ENCODE measurements around the gene LYSET. TPM values are rescaled to one million over a fixed set of nuclear protein-coding genes. Genes with fewer than 3 reads are reported as not detected.
"Not testable (repeated sequence)": the region's sequence is repeated elsewhere in the genome, so short reads cannot be mapped to it uniquely, and the experiment has no call there.

Gene LYSET
- total RNA-seq, 1 experiment from 2014 or later = 15.4 TPM

DNA sequence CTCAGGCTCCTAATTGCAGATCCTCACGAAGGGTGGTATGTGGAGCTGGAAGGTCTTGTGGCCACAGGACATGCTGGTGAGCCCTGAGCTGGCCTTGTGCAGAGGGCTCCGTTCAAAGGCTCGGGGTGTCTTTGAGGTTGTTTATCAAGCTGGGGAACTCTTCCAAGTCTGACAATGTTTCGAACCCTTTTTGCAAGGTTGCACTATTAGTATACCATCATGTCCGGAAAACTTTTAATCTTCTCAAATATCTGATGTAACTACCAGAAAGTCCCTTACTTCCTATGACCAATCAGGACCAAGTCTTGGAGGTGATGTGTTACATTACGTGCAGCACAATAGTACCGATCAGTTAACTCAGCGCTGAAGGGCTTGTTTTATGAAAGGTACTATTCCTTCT is 43.4 kb downstream of the LYSET start:
- H3K9me3 Mint-ChIP-seq (ENCODE audit: unreplicated experiment) = no peaks in the 10 kb centered on the region
- DNase-seq (ENCODE audit: unreplicated experiment) = no peak

DNA sequence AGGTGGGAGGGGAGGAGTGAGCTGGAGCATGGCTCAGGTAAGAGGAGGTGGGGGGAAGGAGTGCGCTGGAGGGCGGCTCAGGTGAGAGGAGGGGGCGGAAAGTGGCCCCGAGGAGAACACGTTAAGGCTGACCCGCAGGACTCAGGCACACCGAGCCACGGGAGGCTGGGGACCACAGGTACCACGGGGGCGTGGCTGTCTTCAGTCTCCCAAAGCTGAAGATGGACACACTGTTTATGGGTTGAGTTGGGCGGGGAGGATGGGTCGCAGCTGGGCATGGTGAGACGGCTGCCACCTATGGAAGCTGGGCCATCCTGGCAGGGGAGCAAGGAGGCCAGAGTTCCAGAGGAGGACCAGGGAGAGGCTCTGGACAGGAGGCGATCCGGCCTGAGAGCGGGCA is 45.4 kb downstream of the LYSET start:
- no peaks in the 10 kb centered on the region for H3K27me3 Mint-ChIP-seq (ENCODE audit: insufficient read depth, unreplicated experiment)
- BruUV-seq (replicated peaks) = no TSS peak
- no peak for DNase-seq (ENCODE audit: unreplicated experiment)
- no peak overlapping the region for H3K27ac Mint-ChIP-seq (ENCODE audit: low read depth, unreplicated experiment)
- CTCF ChIA-PET = no interaction called here
- H3K4me1 Mint-ChIP-seq (ENCODE audit: insufficient read depth, unreplicated experiment) = peaks cover 12% of the 10 kb centered on the region
- intact Hi-C loops (cut with micrococcal nuclease) = no loop called here
- no peak overlapping the region for H3K4me3 Mint-ChIP-seq (ENCODE audit: unreplicated experiment)
- POLR2A ChIA-PET = no interaction called here
- H3K9me3 Mint-ChIP-seq (ENCODE audit: unreplicated experiment) = no peaks in the 10 kb centered on the region
- TF ChIP-seq CTCF (IDR thresholded peaks at IDR 0.05; ENCODE audit: unreplicated experiment) = no peak
- H3K36me3 Mint-ChIP-seq (ENCODE audit: insufficient read depth, unreplicated experiment) = peaks cover 17% of the 10 kb centered on the region

More for the DNA sequence above, 43.4 kb downstream of the LYSET start:
- Mint-ChIP-seq H3K36me3 (ENCODE audit: insufficient read depth, unreplicated experiment) (peaks cover 33% of the 10 kb centered on the region), H3K4me1 (ENCODE audit: insufficient read depth, unreplicated experiment) (no peaks in the 10 kb centered on the region), H3K27me3 (ENCODE audit: insufficient read depth, unreplicated experiment) (no peaks in the 10 kb centered on the region), H3K27ac (ENCODE audit: low read depth, unreplicated experiment) (no peak overlapping the region), H3K4me3 (ENCODE audit: unreplicated experiment) (no peak overlapping the region)
- ChIA-PET CTCF (interaction anchor here (1.1 kb wide), 1 partner anchor 116 kb away, joined by 3 read pairs; no protein-coding TSS in a partner anchor), POLR2A (no interaction called here)
- intact Hi-C loops (cut with micrococcal nuclease) = no loop called here
- TSS peak; percentile 45 for BruUV-seq (replicated peaks)
- no peak for TF ChIP-seq CTCF (IDR thresholded peaks at IDR 0.05; ENCODE audit: unreplicated experiment)

GRCh38 chr14:93231129-93231979 is 46.2 kb downstream of the LYSET start:
- Mint-ChIP-seq H3K27ac (ENCODE audit: low read depth, unreplicated experiment) (no peak overlapping the region), H3K4me1 (ENCODE audit: insufficient read depth, unreplicated experiment) (peaks cover 12% of the 10 kb centered on the region), H3K36me3 (ENCODE audit: insufficient read depth, unreplicated experiment) (peaks cover 17% of the 10 kb centered on the region), H3K4me3 (ENCODE audit: unreplicated experiment) (no peak overlapping the region), H3K27me3 (ENCODE audit: insufficient read depth, unreplicated experiment) (no peaks in the 10 kb centered on the region), H3K9me3 (ENCODE audit: unreplicated experiment) (no peaks in the 10 kb centered on the region)
- TF ChIP-seq CTCF (IDR thresholded peaks at IDR 0.05; ENCODE audit: unreplicated experiment) = no peak
- DNase-seq (ENCODE audit: unreplicated experiment) = no peak
- ChIA-PET POLR2A (no interaction called here), CTCF (interaction anchor here (0.5 to 1.1 kb wide), 2 partner anchors 9 to 311 kb away, joined by 3 to 4 read pairs; no protein-coding TSS in a partner anchor)
- BruUV-seq (replicated peaks) = no TSS peak
- intact Hi-C loops (cut with micrococcal nuclease) = no loop called here

- intact Hi-C loops (cut with micrococcal nuclease) = no loop called here
- no TSS peak for BruUV-seq (replicated peaks)
- no peak overlapping the region for H3K27ac Mint-ChIP-seq (ENCODE audit: low read depth, unreplicated experiment)
Measured at GRCh38 chr14:93232159-93232558, 47.0 kb downstream of the LYSET start.

DNA sequence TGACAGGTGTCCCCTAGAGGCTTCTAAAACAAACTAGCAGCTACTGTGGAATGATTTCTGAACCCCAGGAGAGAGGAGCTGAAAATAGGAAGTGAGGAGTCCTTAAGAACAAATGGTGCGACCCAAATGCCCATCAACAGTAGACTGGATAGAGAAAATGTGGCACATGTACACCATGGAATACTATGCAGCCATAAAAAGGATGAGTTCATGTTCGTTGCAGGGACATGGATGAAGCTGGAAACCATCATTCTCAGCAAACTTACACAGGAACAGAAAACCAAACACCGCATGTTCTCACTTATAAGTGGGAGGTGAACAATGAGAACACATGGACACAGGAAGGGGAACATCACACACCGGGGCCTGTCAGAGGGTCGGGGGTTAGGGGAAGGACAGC is 48.0 kb downstream of the LYSET start:
- DNase-seq (ENCODE audit: unreplicated experiment); BruUV-seq (replicated peaks); H3K36me3 Mint-ChIP-seq (ENCODE audit: insufficient read depth, unreplicated experiment); intact Hi-C loops (cut with micrococcal nuclease); H3K4me3 Mint-ChIP-seq (ENCODE audit: unreplicated experiment); H3K27me3 Mint-ChIP-seq (ENCODE audit: insufficient read depth, unreplicated experiment); H3K27ac Mint-ChIP-seq (ENCODE audit: low read depth, unreplicated experiment); H3K9me3 Mint-ChIP-seq (ENCODE audit: unreplicated experiment): not testable (repeated sequence)
- H3K4me1 Mint-ChIP-seq (ENCODE audit: insufficient read depth, unreplicated experiment) = peaks cover 12% of the 10 kb centered on the region
- POLR2A ChIA-PET = interaction anchor here (1.0 kb wide), 1 partner anchor 48 kb away, joined by 3 read pairs; the partner anchor contains the start of genes LYSET and MOAP1
- CTCF ChIA-PET = interaction anchor here (0.6 to 0.7 kb wide), 3 partner anchors 58 to 231 kb away, joined by 3 to 5 read pairs (median 3); no protein-coding TSS in a partner anchor

More at GRCh38 chr14:93232159-93232558, 47.0 kb downstream of the LYSET start:
- Mint-ChIP-seq H3K9me3 (ENCODE audit: unreplicated experiment) (no peaks in the 10 kb centered on the region), H3K4me3 (ENCODE audit: unreplicated experiment) (no peak overlapping the region), H3K27me3 (ENCODE audit: insufficient read depth, unreplicated experiment) (no peaks in the 10 kb centered on the region), H3K36me3 (ENCODE audit: insufficient read depth, unreplicated experiment) (peaks cover 9% of the 10 kb centered on the region), H3K4me1 (ENCODE audit: insufficient read depth, unreplicated experiment) (peaks cover 12% of the 10 kb centered on the region)
- no peak for TF ChIP-seq CTCF (IDR thresholded peaks at IDR 0.05; ENCODE audit: unreplicated experiment)
- CTCF ChIA-PET = interaction anchor here (0.5 to 1.1 kb wide), 2 partner anchors 9 to 311 kb away, joined by 3 to 4 read pairs; no protein-coding TSS in a partner anchor
- no peak for DNase-seq (ENCODE audit: unreplicated experiment)
- POLR2A ChIA-PET = no interaction called here
